ENCODE data around the gene FBXO5. TPM values are rescaled to one million over a fixed set of nuclear protein-coding genes. Genes with fewer than 3 reads are reported as not detected.
"Not testable (repeated sequence)": the region's sequence is repeated elsewhere in the genome, so short reads cannot be mapped to it uniquely, and the experiment has no call there.

Gene FBXO5
- total and polyA plus RNA-seq, 9 donors = 2.9 to 10.4 (median 5.5) TPM

GRCh38 chr6:153003366-153003690 lies 20.5 kb upstream of the FBXO5 start:
- intact Hi-C loops (cut with DNase I) = loop anchor here in 1 of 4 donors (2.0 kb wide), 1 partner anchor 21 kb away; the partner anchor contains the start of gene FBXO5
- TF ChIP-seq POLR2A (IDR thresholded peaks at IDR 0.05) = no peak
- no peak for TF ChIP-seq EP300 (IDR thresholded peaks at IDR 0.05)
- no peak for TF ChIP-seq CTCF (IDR thresholded peaks at IDR 0.05)
- Histone ChIP-seq H3K4me1 (ENCODE audit: insufficient read depth) (peaks cover 7% of the 10 kb centered on the region), H3K4me3 (peak overlapping the region; percentile 59), H3K27ac (peak overlapping the region in 1 of 2 donors; percentile 76), H3K27me3 (no peaks in the 10 kb centered on the region), H3K9me3 (no peaks in the 10 kb centered on the region), H3K36me3 (no peaks in the 10 kb centered on the region)
- WGBS, 3 donors = 0 to 3% (median 1%) methylated on average over 6 of the region's 6 CpGs
- DNase-seq = no peak

GRCh38 chr6:153002613-153003365 lies 19.9 kb upstream of the FBXO5 start, which contains the start of gene MTRF1L:
MTRF1L (minus strand) TSS chr6:153002709; CDS start chr6:153002685, 24 bp downstream.
- peak; percentile 78 for TF ChIP-seq EP300 (IDR thresholded peaks at IDR 0.05)
- TF ChIP-seq CTCF (IDR thresholded peaks at IDR 0.05) = no peak
- TF ChIP-seq POLR2A (IDR thresholded peaks at IDR 0.05) = peak; percentile 72
- intact Hi-C loops (cut with DNase I) = loop anchor here in 1 of 4 donors (2.0 kb wide), 1 partner anchor 20 kb away; the partner anchor contains the start of gene FBXO5
- DNase-seq = peak; percentile 92 to 96 (median 94)
- WGBS, 3 donors = 0 to 1% (median 0%) methylated on average over 48 to 52 of the region's 52 CpGs
- peak within 1 kb of the TSS; percentile 68 to 76 for H3K27ac ChIP-seq
- H3K4me1 ChIP-seq (ENCODE audit: insufficient read depth) = peaks cover 7% of the 10 kb centered on the region
- H3K4me3 ChIP-seq = peak within 1 kb of the TSS; percentile 59
- H3K27me3 ChIP-seq = no peaks in the 10 kb centered on the region
- no peaks in the 10 kb centered on the region for H3K36me3 ChIP-seq
- no peaks in the 10 kb centered on the region for H3K9me3 ChIP-seq

- TF ChIP-seq CTCF (IDR thresholded peaks at IDR 0.05) (no peak), EP300 (IDR thresholded peaks at IDR 0.05) (no peak), POLR2A (IDR thresholded peaks at IDR 0.05) (no peak)
- 2 to 3% (median 2%) methylated on average over 26 to 31 of the region's 31 CpGs for WGBS, 3 donors
Measured at GRCh38 chr6:153001767-153002612, 19.1 kb upstream of the FBXO5 start.

GRCh38 chr6:153000790-153001189 lies 17.9 kb upstream of the FBXO5 start:
- H3K27ac ChIP-seq; DNase-seq; H3K4me3 ChIP-seq; H3K4me1 ChIP-seq (ENCODE audit: insufficient read depth); H3K36me3 ChIP-seq; intact Hi-C loops (cut with DNase I); H3K27me3 ChIP-seq; H3K9me3 ChIP-seq: not testable (repeated sequence)
- 94 to 96% (median 95%) methylated on average over 9 of the region's 9 CpGs for WGBS, 3 donors

More at GRCh38 chr6:153001767-153002612, 19.1 kb upstream of the FBXO5 start:
- intact Hi-C loops (cut with DNase I) = loop anchor here in 1 of 4 donors (2.0 kb wide), 1 partner anchor 19 kb away; the partner anchor contains the start of gene FBXO5
- Histone ChIP-seq H3K36me3 (no peaks in the 10 kb centered on the region), H3K4me3 (peak overlapping the region; percentile 59), H3K4me1 (ENCODE audit: insufficient read depth) (peaks cover 7% of the 10 kb centered on the region), H3K27ac (peak overlapping the region; percentile 68 to 76), H3K9me3 (no peaks in the 10 kb centered on the region), H3K27me3 (no peaks in the 10 kb centered on the region)
- DNase-seq = peak in 1 of 5 donors; percentile 10

Measured in ovary (tissue), 9 donors.